Measurements from ENCODE around the gene NUDT19.

Gene NUDT19

DNA sequence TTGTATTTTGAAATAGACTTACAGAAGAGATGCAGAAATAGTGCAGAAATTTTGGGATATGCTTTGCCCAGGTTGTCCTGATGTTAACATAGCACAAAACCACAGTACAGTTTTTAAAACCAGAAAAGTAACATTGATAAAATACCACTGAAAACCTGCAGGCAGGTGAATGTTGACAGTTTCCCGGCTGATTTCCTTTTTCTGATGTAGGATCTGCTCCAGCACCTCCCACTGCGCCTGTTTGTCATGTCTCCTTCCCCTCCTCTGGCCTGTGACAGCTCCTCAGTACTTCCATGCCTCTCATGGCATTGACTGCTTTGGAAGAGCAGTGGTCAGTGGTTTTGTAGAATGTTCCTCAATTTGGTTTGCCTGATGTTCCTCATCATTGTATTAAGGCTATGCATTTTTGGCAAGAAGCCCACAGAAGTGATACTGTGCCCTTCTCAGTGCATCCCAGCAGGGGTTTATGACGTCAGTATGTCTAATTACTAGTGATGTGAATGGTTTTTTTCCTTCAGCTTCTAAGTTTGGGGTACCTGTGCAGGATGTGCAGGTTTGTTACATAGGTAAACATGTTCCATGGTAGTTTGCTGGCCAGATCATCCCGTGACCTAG lies 58.9 kb downstream of the NUDT19 start:
- no peaks in the 10 kb centered on the region for H3K9me3 ChIP-seq (ENCODE audit: control insufficient read depth in 5 of 5, low read length in 5 of 5)
- no peak overlapping the region for H3K9ac ChIP-seq (ENCODE audit: low read length in 5 of 5)
- H3K4me1 ChIP-seq (ENCODE audit: control insufficient read depth in 5 of 5, insufficient read depth in 5 of 5, low read length in 5 of 5), result no peaks in the 10 kb centered on the region
- peaks cover 0 to 19% (median 7%) of the 10 kb centered on the region in 5 donors for H3K27me3 ChIP-seq (ENCODE audit: control insufficient read depth in 5 of 5, insufficient read depth in 4 of 5, low read length in 5 of 5)
- no peak overlapping the region for H3K27ac ChIP-seq (ENCODE audit: low read depth, low read length)
- no peaks in the 10 kb centered on the region for H3K36me3 ChIP-seq (ENCODE audit: control insufficient read depth in 5 of 5, insufficient read depth in 5 of 5, low read length in 5 of 5)
- H3K4me3 ChIP-seq (ENCODE audit: low read depth in 1 of 5, low read length in 5 of 5), result no peak overlapping the region

DNA sequence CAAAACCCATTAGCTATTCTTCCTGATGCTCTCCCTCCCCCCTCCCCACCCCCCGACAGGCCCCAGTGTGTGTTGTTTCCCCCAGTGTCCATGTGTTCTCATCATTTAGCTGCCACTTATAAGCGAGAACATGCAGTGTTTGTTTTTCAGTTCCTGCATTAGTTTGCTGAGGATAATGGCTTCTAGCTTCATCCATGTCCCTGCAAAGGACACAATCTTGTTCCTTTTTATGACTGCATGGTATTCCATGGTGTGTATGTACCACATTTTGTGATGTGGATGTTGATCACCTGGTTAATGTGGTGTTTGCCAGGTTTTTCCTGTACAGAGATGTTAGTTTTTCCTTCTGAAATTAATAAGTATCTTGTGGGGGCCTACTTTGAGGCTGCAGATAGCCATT lies 59.4 kb downstream of the NUDT19 start:
- H3K27ac ChIP-seq (ENCODE audit: low read depth, low read length), result no peak overlapping the region
- no peaks in the 10 kb centered on the region for H3K9me3 ChIP-seq (ENCODE audit: control insufficient read depth in 5 of 5, low read length in 5 of 5)
- H3K9ac ChIP-seq (ENCODE audit: low read length in 5 of 5), result no peak overlapping the region

DNA sequence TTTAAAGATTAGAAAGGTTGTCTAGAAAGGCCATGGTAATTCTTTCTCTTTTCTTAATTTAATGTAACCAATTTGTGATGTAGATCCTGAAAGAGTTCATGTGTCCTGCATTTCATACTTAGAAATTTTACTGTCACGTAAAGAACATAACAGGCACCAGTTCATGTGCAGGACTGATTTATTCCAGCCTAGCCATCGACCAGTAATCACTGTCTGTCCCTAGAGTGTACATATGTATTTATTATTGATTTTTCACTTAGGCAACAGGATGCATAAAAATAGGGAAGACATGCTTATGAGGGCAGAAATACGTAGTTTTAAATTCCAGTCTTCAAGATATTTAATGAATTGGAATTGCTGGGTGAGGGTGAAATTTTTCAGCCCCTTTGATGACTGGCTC lies 65.6 kb downstream of the NUDT19 start:
- peaks cover 0 to 8% (median 0%) of the 10 kb centered on the region in 5 donors for H3K9me3 ChIP-seq (ENCODE audit: control insufficient read depth in 5 of 5, low read length in 5 of 5)
- no peak overlapping the region for H3K27ac ChIP-seq (ENCODE audit: low read depth, low read length)
- H3K4me3 ChIP-seq (ENCODE audit: low read depth in 1 of 5, low read length in 5 of 5), result no peak overlapping the region
- no peaks in the 10 kb centered on the region for H3K4me1 ChIP-seq (ENCODE audit: control insufficient read depth in 5 of 5, insufficient read depth in 5 of 5, low read length in 5 of 5)
- H3K27me3 ChIP-seq (ENCODE audit: control insufficient read depth in 5 of 5, insufficient read depth in 4 of 5, low read length in 5 of 5), result peaks cover 0 to 3% (median 0%) of the 10 kb centered on the region in 5 donors
- H3K9ac ChIP-seq (ENCODE audit: low read length in 5 of 5), result no peak overlapping the region
- H3K36me3 ChIP-seq (ENCODE audit: control insufficient read depth in 5 of 5, insufficient read depth in 5 of 5, low read length in 5 of 5), result no peaks in the 10 kb centered on the region

More for the DNA sequence above, 59.4 kb downstream of the NUDT19 start:
- no peaks in the 10 kb centered on the region for H3K36me3 ChIP-seq (ENCODE audit: control insufficient read depth in 5 of 5, insufficient read depth in 5 of 5, low read length in 5 of 5)
- no peaks in the 10 kb centered on the region for H3K4me1 ChIP-seq (ENCODE audit: control insufficient read depth in 5 of 5, insufficient read depth in 5 of 5, low read length in 5 of 5)
- no peak overlapping the region for H3K4me3 ChIP-seq (ENCODE audit: low read depth in 1 of 5, low read length in 5 of 5)
- peaks cover 0 to 19% (median 7%) of the 10 kb centered on the region in 5 donors for H3K27me3 ChIP-seq (ENCODE audit: control insufficient read depth in 5 of 5, insufficient read depth in 4 of 5, low read length in 5 of 5)

All from subcutaneous abdominal adipose tissue (tissue), 5 donors.